ENCODE results near the gene TERB2. TPM values are rescaled to one million over a fixed set of nuclear protein-coding genes. Genes with fewer than 3 reads are reported as not detected.
"Not testable (repeated sequence)": the region's sequence is repeated elsewhere in the genome, so short reads cannot be mapped to it uniquely, and the experiment has no call there.

TERB2 gene
- not detected in 2 replicates for total RNA-seq

- H3K4me1 Mint-ChIP-seq (ENCODE audit: low read depth), result no peaks in the 10 kb centered on the region
- peaks cover 2% of the 10 kb centered on the region for H3K27me3 Mint-ChIP-seq (ENCODE audit: low read depth)
- intact Hi-C loops (cut with micrococcal nuclease), result no loop called here
- no peak for DNase-seq (ENCODE audit: low spot score)
- no peaks in the 10 kb centered on the region for H3K36me3 Mint-ChIP-seq (ENCODE audit: low read depth)
- H3K9me3 Mint-ChIP-seq, result no peaks in the 10 kb centered on the region
- no peak within 1 kb of the TSS for H3K27ac Mint-ChIP-seq
- no peak within 1 kb of the TSS for H3K4me3 Mint-ChIP-seq (ENCODE audit: low read depth)
Observed at GRCh38 chr15:44956388-44956787, at the start of gene TERB2. TERB2 (plus strand) TSS chr15:44956687; CDS start chr15:44956719, 32 bp downstream.

- Mint-ChIP-seq H3K36me3 (ENCODE audit: low read depth) (no peaks in the 10 kb centered on the region), H3K9me3 (peaks cover 15% of the 10 kb centered on the region), H3K4me1 (ENCODE audit: low read depth) (peaks cover 10% of the 10 kb centered on the region), H3K4me3 (ENCODE audit: low read depth) (no peak overlapping the region), H3K27me3 (ENCODE audit: low read depth) (no peaks in the 10 kb centered on the region), H3K27ac (no peak overlapping the region)
- intact Hi-C loops (cut with micrococcal nuclease), result no loop called here
- no peak for DNase-seq (ENCODE audit: low spot score)
Observed at GRCh38 chr15:44909423-44909822, 47.1 kb upstream of the TERB2 start.

- Mint-ChIP-seq H3K27me3 (ENCODE audit: low read depth) (no peaks in the 10 kb centered on the region), H3K4me1 (ENCODE audit: low read depth) (peaks cover 5% of the 10 kb centered on the region), H3K36me3 (ENCODE audit: low read depth) (no peaks in the 10 kb centered on the region), H3K9me3 (peaks cover 15% of the 10 kb centered on the region), H3K4me3 (ENCODE audit: low read depth) (no peak overlapping the region), H3K27ac (no peak overlapping the region)
- DNase-seq (ENCODE audit: low spot score), result no peak
- intact Hi-C loops (cut with micrococcal nuclease), result no loop called here
Observed at GRCh38 chr15:44910981-44911625, 45.4 kb upstream of the TERB2 start.

GRCh38 chr15:44912186-44912585 is 44.3 kb upstream of the TERB2 start:
- H3K27ac Mint-ChIP-seq; H3K4me1 Mint-ChIP-seq (ENCODE audit: low read depth); intact Hi-C loops (cut with micrococcal nuclease); H3K36me3 Mint-ChIP-seq (ENCODE audit: low read depth); H3K27me3 Mint-ChIP-seq (ENCODE audit: low read depth); H3K4me3 Mint-ChIP-seq (ENCODE audit: low read depth); DNase-seq (ENCODE audit: low spot score): not testable (repeated sequence)
- peaks cover 15% of the 10 kb centered on the region for H3K9me3 Mint-ChIP-seq

GRCh38 chr15:44912974-44913448 is 43.5 kb upstream of the TERB2 start:
- intact Hi-C loops (cut with micrococcal nuclease); H3K4me3 Mint-ChIP-seq (ENCODE audit: low read depth); H3K27me3 Mint-ChIP-seq (ENCODE audit: low read depth); H3K36me3 Mint-ChIP-seq (ENCODE audit: low read depth); H3K27ac Mint-ChIP-seq; DNase-seq (ENCODE audit: low spot score); H3K4me1 Mint-ChIP-seq (ENCODE audit: low read depth): not testable (repeated sequence)
- peaks cover 15% of the 10 kb centered on the region for H3K9me3 Mint-ChIP-seq

- no peak overlapping the region for H3K4me3 Mint-ChIP-seq (ENCODE audit: low read depth)
- no peaks in the 10 kb centered on the region for H3K36me3 Mint-ChIP-seq (ENCODE audit: low read depth)
- DNase-seq (ENCODE audit: low spot score), result no peak
- intact Hi-C loops (cut with micrococcal nuclease), result no loop called here
- H3K4me1 Mint-ChIP-seq (ENCODE audit: low read depth), result no peaks in the 10 kb centered on the region
- H3K27ac Mint-ChIP-seq, result no peak overlapping the region
- H3K9me3 Mint-ChIP-seq, result peaks cover 4% of the 10 kb centered on the region
- H3K27me3 Mint-ChIP-seq (ENCODE audit: low read depth), result no peaks in the 10 kb centered on the region
Observed at GRCh38 chr15:44918136-44918535, 38.4 kb upstream of the TERB2 start.

- H3K36me3 Mint-ChIP-seq (ENCODE audit: low read depth); H3K4me3 Mint-ChIP-seq (ENCODE audit: low read depth); intact Hi-C loops (cut with micrococcal nuclease); H3K9me3 Mint-ChIP-seq; DNase-seq (ENCODE audit: low spot score); H3K27ac Mint-ChIP-seq; H3K4me1 Mint-ChIP-seq (ENCODE audit: low read depth): not testable (repeated sequence)
- peaks cover 12% of the 10 kb centered on the region for H3K27me3 Mint-ChIP-seq (ENCODE audit: low read depth)
Observed at GRCh38 chr15:44928658-44929057, 27.8 kb upstream of the TERB2 start.

GRCh38 chr15:44930283-44930682 is 26.2 kb upstream of the TERB2 start:
- peaks cover 12% of the 10 kb centered on the region for H3K27me3 Mint-ChIP-seq (ENCODE audit: low read depth)
- H3K4me3 Mint-ChIP-seq (ENCODE audit: low read depth); intact Hi-C loops (cut with micrococcal nuclease); DNase-seq (ENCODE audit: low spot score); H3K27ac Mint-ChIP-seq; H3K9me3 Mint-ChIP-seq; H3K4me1 Mint-ChIP-seq (ENCODE audit: low read depth); H3K36me3 Mint-ChIP-seq (ENCODE audit: low read depth): not testable (repeated sequence)

GRCh38 chr15:44958302-44958701 is 1.8 kb downstream of the TERB2 start:
- intact Hi-C loops (cut with micrococcal nuclease); H3K27ac Mint-ChIP-seq; DNase-seq (ENCODE audit: low spot score); H3K36me3 Mint-ChIP-seq (ENCODE audit: low read depth); H3K27me3 Mint-ChIP-seq (ENCODE audit: low read depth); H3K4me3 Mint-ChIP-seq (ENCODE audit: low read depth); H3K9me3 Mint-ChIP-seq; H3K4me1 Mint-ChIP-seq (ENCODE audit: low read depth): not testable (repeated sequence)

GRCh38 chr15:44968475-44968874 is 12.0 kb downstream of the TERB2 start:
- no peak for DNase-seq (ENCODE audit: low spot score)
- no peaks in the 10 kb centered on the region for H3K4me1 Mint-ChIP-seq (ENCODE audit: low read depth)
- no peaks in the 10 kb centered on the region for H3K36me3 Mint-ChIP-seq (ENCODE audit: low read depth)
- intact Hi-C loops (cut with micrococcal nuclease), result no loop called here
- no peak overlapping the region for H3K4me3 Mint-ChIP-seq (ENCODE audit: low read depth)
- no peaks in the 10 kb centered on the region for H3K9me3 Mint-ChIP-seq
- peaks cover 8% of the 10 kb centered on the region for H3K27me3 Mint-ChIP-seq (ENCODE audit: low read depth)
- H3K27ac Mint-ChIP-seq, result no peak overlapping the region

GRCh38 chr15:44971036-44971435 is 14.5 kb downstream of the TERB2 start:
- Mint-ChIP-seq H3K9me3 (no peaks in the 10 kb centered on the region), H3K36me3 (ENCODE audit: low read depth) (no peaks in the 10 kb centered on the region), H3K27me3 (ENCODE audit: low read depth) (peaks cover 10% of the 10 kb centered on the region), H3K27ac (no peak overlapping the region), H3K4me1 (ENCODE audit: low read depth) (no peaks in the 10 kb centered on the region), H3K4me3 (ENCODE audit: low read depth) (no peak overlapping the region)
- intact Hi-C loops (cut with micrococcal nuclease), result loop anchor here (10.0 kb wide), 1 partner anchor 64 kb away; no protein-coding TSS in a partner anchor
- DNase-seq (ENCODE audit: low spot score), result no peak

GRCh38 chr15:44976183-44976582 is 19.7 kb downstream of the TERB2 start:
- not testable (repeated sequence) for H3K36me3 Mint-ChIP-seq (ENCODE audit: low read depth)

GRCh38 chr15:44977781-44978180 is 21.3 kb downstream of the TERB2 start:
- peaks cover 14% of the 10 kb centered on the region for H3K27me3 Mint-ChIP-seq (ENCODE audit: low read depth)
- H3K36me3 Mint-ChIP-seq (ENCODE audit: low read depth); DNase-seq (ENCODE audit: low spot score); H3K4me1 Mint-ChIP-seq (ENCODE audit: low read depth); H3K9me3 Mint-ChIP-seq; H3K4me3 Mint-ChIP-seq (ENCODE audit: low read depth); H3K27ac Mint-ChIP-seq: not testable (repeated sequence)
- intact Hi-C loops (cut with micrococcal nuclease), result loop anchor here (10.0 kb wide), 1 partner anchor 57 kb away; no protein-coding TSS in a partner anchor

More at GRCh38 chr15:44976183-44976582, 19.7 kb downstream of the TERB2 start:
- not testable (repeated sequence) for H3K9me3 Mint-ChIP-seq; H3K27ac Mint-ChIP-seq; H3K4me3 Mint-ChIP-seq (ENCODE audit: low read depth); DNase-seq (ENCODE audit: low spot score); H3K4me1 Mint-ChIP-seq (ENCODE audit: low read depth)
- H3K27me3 Mint-ChIP-seq (ENCODE audit: low read depth), result peaks cover 14% of the 10 kb centered on the region
- intact Hi-C loops (cut with micrococcal nuclease), result loop anchor here (10.0 kb wide), 1 partner anchor 59 kb away; no protein-coding TSS in a partner anchor
